ENCODE data around the gene SORBS1.

Gene SORBS1

GRCh38 chr10:95565336-95565735 lies 4.2 kb upstream of the SORBS1 start:
- DNase-seq (ENCODE audit: low spot score) = no peak

GRCh38 chr10:95564291-95564690 lies 3.1 kb upstream of the SORBS1 start:
- no peak for DNase-seq (ENCODE audit: low spot score)

- DNase-seq (ENCODE audit: low spot score) = no peak
Measured at GRCh38 chr10:95562341-95562965, 1.3 kb upstream of the SORBS1 start.

- no peak for DNase-seq (ENCODE audit: low spot score)
Measured at GRCh38 chr10:95561864-95562177, 650 bp upstream of the SORBS1 start.

- peak; percentile 45 for DNase-seq (ENCODE audit: low spot score)
Measured at GRCh38 chr10:95560278-95561176, 644 bp downstream of the SORBS1 start.

- DNase-seq (ENCODE audit: low spot score) = no peak
Measured at GRCh38 chr10:95559896-95560277, 1.3 kb downstream of the SORBS1 start.

- no peak for DNase-seq (ENCODE audit: low spot score)
Measured at GRCh38 chr10:95559471-95559870, 1.7 kb downstream of the SORBS1 start.

- no peak for DNase-seq (ENCODE audit: low spot score)
Measured at GRCh38 chr10:95558593-95559320, 2.4 kb downstream of the SORBS1 start.

- no peak for DNase-seq (ENCODE audit: low spot score)
Measured at GRCh38 chr10:95556994-95557767, 4.0 kb downstream of the SORBS1 start.

GRCh38 chr10:95553674-95554073 lies 7.5 kb downstream of the SORBS1 start:
- no peak for DNase-seq (ENCODE audit: low spot score)

- DNase-seq (ENCODE audit: low spot score) = no peak
Measured at GRCh38 chr10:95552679-95553342, 8.4 kb downstream of the SORBS1 start.

GRCh38 chr10:95550073-95550672 lies 11.0 kb downstream of the SORBS1 start:
- no peak for DNase-seq (ENCODE audit: low spot score)

GRCh38 chr10:95547791-95548435 lies 13.3 kb downstream of the SORBS1 start:
- DNase-seq (ENCODE audit: low spot score) = no peak

GRCh38 chr10:95547197-95547596 lies 14.0 kb downstream of the SORBS1 start:
- DNase-seq (ENCODE audit: low spot score) = no peak

- DNase-seq (ENCODE audit: low spot score) = no peak
Measured at GRCh38 chr10:95545981-95546380, 15.2 kb downstream of the SORBS1 start.

- no peak for DNase-seq (ENCODE audit: low spot score)
Measured at GRCh38 chr10:95544783-95545500, 16.2 kb downstream of the SORBS1 start.

- no peak for DNase-seq (ENCODE audit: low spot score)
Measured at GRCh38 chr10:95543459-95543858, 17.7 kb downstream of the SORBS1 start.

- no peak for DNase-seq (ENCODE audit: low spot score)
Measured at GRCh38 chr10:95542761-95543160, 18.4 kb downstream of the SORBS1 start.

- no peak for DNase-seq (ENCODE audit: low spot score)
Measured at GRCh38 chr10:95542330-95542729, 18.8 kb downstream of the SORBS1 start.

GRCh38 chr10:95540514-95541052 lies 20.6 kb downstream of the SORBS1 start:
- DNase-seq (ENCODE audit: low spot score) = no peak
